Stimulated activated naive CD8-positive, alpha-beta T cell treated with anti-CD3 and anti-CD28 coated beads, Interleukin-15, Interleukin-2, amounts not matched to agents 100 ng/mL and 50 ng/mL, for 24 hours (primary cell): Measurements from ENCODE around the gene WDR76.
"Not testable (repeated sequence)": the region's sequence is repeated elsewhere in the genome, so short reads cannot be mapped to it uniquely, and the experiment has no call there.

ENCODE experiments used
- H3K27ac Mint-ChIP-seq: one replicate; pipeline ENCODE4 v1.8.0; 2021; ENCODE audit warnings: mild to moderate bottlenecking, mixed read lengths
- H3K27me3 Mint-ChIP-seq: one replicate; pipeline ENCODE4 v1.8.0; 2021; ENCODE audit warnings: mixed read lengths
- H3K36me3 Mint-ChIP-seq: one replicate; pipeline ENCODE4 v1.8.0; 2021; ENCODE audit warnings: low read depth, mixed read lengths
- H3K4me1 Mint-ChIP-seq: one replicate; pipeline ENCODE4 v1.8.0; 2021; ENCODE audit warnings: low read depth, mixed read lengths
- H3K4me3 Mint-ChIP-seq: one replicate; pipeline ENCODE4 v1.8.0; 2021; ENCODE audit warnings: mild to moderate bottlenecking, mixed read lengths
- H3K9me3 Mint-ChIP-seq: one replicate; pipeline ENCODE4 v1.8.0; 2021; ENCODE audit warnings: mixed read lengths

Gene WDR76

GRCh38 chr15:43832485-43832884, 5.7 kb downstream of the WDR76 start:
- H3K27me3 Mint-ChIP-seq, H3K27ac Mint-ChIP-seq, H3K4me3 Mint-ChIP-seq, H3K9me3 Mint-ChIP-seq: not testable (repeated sequence)
- Mint-ChIP-seq H3K36me3 (peaks cover 67% of the 10 kb centered on the region), H3K4me1 (peaks cover 37% of the 10 kb centered on the region)

- Mint-ChIP-seq H3K4me1 (no peaks in the 10 kb centered on the region), H3K27ac (no peak overlapping the region), H3K4me3 (no peak overlapping the region), H3K9me3 (no peaks in the 10 kb centered on the region), H3K27me3 (no peaks in the 10 kb centered on the region), H3K36me3 (peaks cover 50% of the 10 kb centered on the region)
Measured at GRCh38 chr15:43845421-43845820, 18.6 kb downstream of the WDR76 start.

- Mint-ChIP-seq H3K27ac (no peak overlapping the region), H3K4me3 (no peak overlapping the region), H3K9me3 (no peaks in the 10 kb centered on the region), H3K27me3 (no peaks in the 10 kb centered on the region), H3K36me3 (peaks cover 62% of the 10 kb centered on the region), H3K4me1 (no peaks in the 10 kb centered on the region)
Measured at GRCh38 chr15:43851251-43851650, 24.4 kb downstream of the WDR76 start.

GRCh38 chr15:43852607-43853006, 25.8 kb downstream of the WDR76 start:
- Mint-ChIP-seq H3K27me3 (no peaks in the 10 kb centered on the region), H3K36me3 (peaks cover 71% of the 10 kb centered on the region)

GRCh38 chr15:43854801-43855200, 28.0 kb downstream of the WDR76 start:
- Mint-ChIP-seq H3K36me3 (peaks cover 74% of the 10 kb centered on the region), H3K27me3 (no peaks in the 10 kb centered on the region), H3K4me3 (no peak overlapping the region), H3K27ac (no peak overlapping the region), H3K9me3 (no peaks in the 10 kb centered on the region), H3K4me1 (no peaks in the 10 kb centered on the region)

More at GRCh38 chr15:43852607-43853006, 25.8 kb downstream of the WDR76 start:
- no peaks in the 10 kb centered on the region for H3K4me1 Mint-ChIP-seq
- no peaks in the 10 kb centered on the region for H3K9me3 Mint-ChIP-seq
- H3K27ac Mint-ChIP-seq: no peak overlapping the region
- H3K4me3 Mint-ChIP-seq: no peak overlapping the region

GRCh38 chr15:43859546-43859945, 32.7 kb downstream of the WDR76 start:
- H3K4me1 Mint-ChIP-seq: no peaks in the 10 kb centered on the region
- H3K27ac Mint-ChIP-seq: no peak overlapping the region
- H3K27me3 Mint-ChIP-seq: no peaks in the 10 kb centered on the region
- peaks cover 75% of the 10 kb centered on the region for H3K36me3 Mint-ChIP-seq
- H3K9me3 Mint-ChIP-seq: no peaks in the 10 kb centered on the region
- no peak overlapping the region for H3K4me3 Mint-ChIP-seq

GRCh38 chr15:43866636-43867035, 39.8 kb downstream of the WDR76 start:
- not testable (repeated sequence) for H3K4me1 Mint-ChIP-seq, H3K27ac Mint-ChIP-seq

GRCh38 chr15:43867096-43867495, 40.3 kb downstream of the WDR76 start:
- H3K27ac Mint-ChIP-seq: no peak overlapping the region
- H3K4me1 Mint-ChIP-seq: no peaks in the 10 kb centered on the region
- no peaks in the 10 kb centered on the region for H3K27me3 Mint-ChIP-seq
- H3K36me3 Mint-ChIP-seq: peaks cover 66% of the 10 kb centered on the region
- no peaks in the 10 kb centered on the region for H3K9me3 Mint-ChIP-seq
- no peak overlapping the region for H3K4me3 Mint-ChIP-seq

More at GRCh38 chr15:43866636-43867035, 39.8 kb downstream of the WDR76 start:
- not testable (repeated sequence) for H3K4me3 Mint-ChIP-seq, H3K9me3 Mint-ChIP-seq, H3K27me3 Mint-ChIP-seq
- peaks cover 67% of the 10 kb centered on the region for H3K36me3 Mint-ChIP-seq

GRCh38 chr15:43868406-43868805, 41.6 kb downstream of the WDR76 start:
- Mint-ChIP-seq H3K36me3 (peaks cover 73% of the 10 kb centered on the region), H3K4me3 (no peak overlapping the region), H3K9me3 (no peaks in the 10 kb centered on the region), H3K27me3 (no peaks in the 10 kb centered on the region), H3K4me1 (no peaks in the 10 kb centered on the region), H3K27ac (no peak overlapping the region)

GRCh38 chr15:43871835-43872234, 45.0 kb downstream of the WDR76 start:
- Mint-ChIP-seq H3K27me3 (no peaks in the 10 kb centered on the region), H3K4me1 (no peaks in the 10 kb centered on the region), H3K4me3 (no peak overlapping the region), H3K27ac (no peak overlapping the region), H3K9me3 (no peaks in the 10 kb centered on the region), H3K36me3 (peaks cover 71% of the 10 kb centered on the region)

GRCh38 chr15:43872416-43873020, 45.7 kb downstream of the WDR76 start:
- Mint-ChIP-seq H3K9me3 (no peaks in the 10 kb centered on the region), H3K4me3 (no peak overlapping the region), H3K27me3 (no peaks in the 10 kb centered on the region), H3K36me3 (peaks cover 68% of the 10 kb centered on the region), H3K27ac (no peak overlapping the region), H3K4me1 (no peaks in the 10 kb centered on the region)

GRCh38 chr15:43873651-43874050, 46.8 kb downstream of the WDR76 start:
- no peak overlapping the region for H3K27ac Mint-ChIP-seq
- no peaks in the 10 kb centered on the region for H3K27me3 Mint-ChIP-seq
- H3K36me3 Mint-ChIP-seq: peaks cover 64% of the 10 kb centered on the region
- no peaks in the 10 kb centered on the region for H3K9me3 Mint-ChIP-seq
- no peak overlapping the region for H3K4me3 Mint-ChIP-seq
- no peaks in the 10 kb centered on the region for H3K4me1 Mint-ChIP-seq

- Mint-ChIP-seq H3K27me3 (no peaks in the 10 kb centered on the region), H3K4me3 (no peak overlapping the region), H3K9me3 (no peaks in the 10 kb centered on the region), H3K36me3 (peaks cover 60% of the 10 kb centered on the region), H3K27ac (no peak overlapping the region), H3K4me1 (no peaks in the 10 kb centered on the region)
Measured at GRCh38 chr15:43876872-43877271, 50.1 kb downstream of the WDR76 start.

- Mint-ChIP-seq H3K27me3 (no peaks in the 10 kb centered on the region), H3K27ac (no peak overlapping the region), H3K36me3 (peaks cover 61% of the 10 kb centered on the region), H3K4me1 (no peaks in the 10 kb centered on the region), H3K4me3 (no peak overlapping the region), H3K9me3 (no peaks in the 10 kb centered on the region)
Measured at GRCh38 chr15:43877371-43877770, 50.6 kb downstream of the WDR76 start.

- H3K9me3 Mint-ChIP-seq: no peaks in the 10 kb centered on the region
- H3K27me3 Mint-ChIP-seq: no peaks in the 10 kb centered on the region
- H3K4me1 Mint-ChIP-seq: no peaks in the 10 kb centered on the region
- H3K27ac Mint-ChIP-seq: no peak overlapping the region
- no peak overlapping the region for H3K4me3 Mint-ChIP-seq
- peaks cover 59% of the 10 kb centered on the region for H3K36me3 Mint-ChIP-seq
Measured at GRCh38 chr15:43878446-43878845, 51.6 kb downstream of the WDR76 start.
